HepG2 (cell line): ENCODE measurements around the gene P2RY2. TPM values are rescaled to one million over a fixed set of nuclear protein-coding genes. Genes with fewer than 3 reads are reported as not detected.
A peak's percentile ranks its signal among the peaks of the same experiment; 100 is the strongest.

Experiments
- BHLHE40 ChIP-seq: IDR thresholded peaks from 2 replicates; pipeline ENCODE4 v1.6.1; 2011; ENCODE audit warnings: low read length, improper control_type of control experiment
- CREB1 ChIP-seq, 2 experiments: fragments of 450-650 bp in 1 of 2; IDR thresholded peaks; 2 replicates each; pipeline ENCODE4 v1.6.1; 2016 to 2017; ENCODE audit warnings: control low read depth in 1 of 2, mild to moderate bottlenecking in 1 of 2, missing compliant biosample characterization in 1 of 2, missing genetic modification characterization in 1 of 2
- DR1 ChIP-seq: sonication (generic); formaldehyde crosslinking; IDR thresholded peaks from 2 replicates; pipeline ENCODE4 v1.8.0; 2021; ENCODE audit warnings: mild to moderate bottlenecking, missing genetic modification reagents, inconsistent platforms
- FOXJ3 ChIP-seq: sonication (generic); formaldehyde crosslinking; IDR thresholded peaks from 2 replicates; pipeline ENCODE4 v1.4.0; 2020; ENCODE audit warnings: missing genetic modification reagents, mild to moderate bottlenecking, borderline replicate concordance
- GTF2F1 ChIP-seq: fragments of 150-350 bp; IDR thresholded peaks from 2 replicates; pipeline ENCODE4 v1.6.1; 2014; ENCODE audit warnings: low read length
- HINFP ChIP-seq: sonication (generic); formaldehyde crosslinking; IDR thresholded peaks from 2 replicates; pipeline ENCODE4 v1.4.0; 2020; ENCODE audit warnings: low read depth, mild to moderate bottlenecking, missing genetic modification reagents
- HNRNPLL ChIP-seq: fragments of 200-400 bp; formaldehyde crosslinking; IDR thresholded peaks from 2 replicates; pipeline ENCODE4 v1.6.1; 2017; ENCODE audit warnings: mild to moderate bottlenecking, low read depth, low read length; ENCODE audit not compliant: poor library complexity, severe bottlenecking
- JUN ChIP-seq: sonication (generic); formaldehyde crosslinking; IDR thresholded peaks from 2 replicates; pipeline ENCODE4 v1.4.0; 2020; ENCODE audit warnings: mild to moderate bottlenecking, missing genetic modification reagents
- KMT2B ChIP-seq: IDR thresholded peaks from 2 replicates; pipeline ENCODE4 v1.6.1; 2016; ENCODE audit warnings: missing genetic modification reagents, missing compliant biosample characterization
- MXD1 ChIP-seq: sonication (generic); formaldehyde crosslinking; IDR thresholded peaks from 2 replicates; pipeline ENCODE4 v1.4.0; 2020; ENCODE audit warnings: mild to moderate bottlenecking, missing genetic modification reagents
- PCBP2 ChIP-seq: fragments of 200-400 bp; formaldehyde crosslinking; optimal IDR thresholded peaks from 2 replicates; pipeline ENCODE3; 2018; ENCODE audit warnings: low read length, low read depth; ENCODE audit not compliant: poor library complexity, severe bottlenecking
- POLR2A ChIP-seq, 2 experiments: IDR thresholded peaks; 2 replicates each; pipeline ENCODE4 v1.6.1; 2011; ENCODE audit warnings: low read depth in 2 of 2, low read length in 2 of 2, mild to moderate bottlenecking in 1 of 2, moderate library complexity in 1 of 2; ENCODE audit not compliant: insufficient read depth in 1 of 2
- PRDM15 ChIP-seq: sonication (generic); formaldehyde crosslinking; IDR thresholded peaks from 2 replicates; pipeline ENCODE4 v1.4.0; 2020; ENCODE audit warnings: missing genetic modification reagents
- SIN3B ChIP-seq: fragments of 150-350 bp; IDR thresholded peaks from 2 replicates; pipeline ENCODE4 v1.6.1; 2014; ENCODE audit warnings: low read length
- TEAD2 ChIP-seq: sonication (generic); formaldehyde crosslinking; IDR thresholded peaks from 2 replicates; pipeline ENCODE4 v1.9.0; 2021; ENCODE audit warnings: missing genetic modification reagents
- THAP9 ChIP-seq: sonication (generic); formaldehyde crosslinking; IDR thresholded peaks from 2 replicates; pipeline ENCODE4; 2020; ENCODE audit warnings: missing genetic modification reagents, mild to moderate bottlenecking, borderline replicate concordance
- ZNF12 ChIP-seq: sonication (generic); formaldehyde crosslinking; IDR thresholded peaks from 2 replicates; pipeline ENCODE4 v1.5.0; 2020; ENCODE audit warnings: missing genetic modification reagents
- ZNF292 ChIP-seq: sonication (generic); formaldehyde crosslinking; IDR thresholded peaks from 2 replicates; pipeline ENCODE4 v1.8.1; 2022; ENCODE audit warnings: mild to moderate bottlenecking, low read depth, missing genetic modification reagents, borderline replicate concordance
- ZNF331 ChIP-seq: sonication (generic); formaldehyde crosslinking; IDR thresholded peaks from 2 replicates; pipeline ENCODE4 v1.4.0; 2020; ENCODE audit warnings: missing genetic modification reagents
- ZNF550 ChIP-seq: sonication (generic); formaldehyde crosslinking; IDR thresholded peaks from 2 replicates; pipeline ENCODE4 v1.4.0; 2020; ENCODE audit warnings: mild to moderate bottlenecking, missing genetic modification reagents, borderline replicate concordance
- ZNF567 ChIP-seq: sonication (generic); formaldehyde crosslinking; IDR thresholded peaks from 2 replicates; pipeline ENCODE4 v1.8.1; 2023; ENCODE audit warnings: mild to moderate bottlenecking, missing genetic modification reagents, borderline replicate concordance
- ZNF713 ChIP-seq: sonication (generic); formaldehyde crosslinking; IDR thresholded peaks from 2 replicates; pipeline ENCODE4 v1.4.0; 2020; ENCODE audit warnings: mild to moderate bottlenecking, missing genetic modification reagents
- polyA plus RNA-seq, 8 experiments: library from polyadenylated mRNA; depleted of rRNA in 3 of 8; stranded (reverse) in 7 of 8; unstranded in 1 of 8; fragments of >200 nt; fragmentation: Illumina TruSeq in 4 of 8; extraction: Trizol in 4 of 8; gene quantifications; 2 replicates each; pipeline versions ENCODE4 v1.2.1 to v1.2.3, GENCODE V29; 2011 to 2016; ENCODE audit warnings: low read depth in 4 of 8, missing spikeins in 1 of 8, mixed read lengths in 1 of 8; ENCODE audit not compliant: insufficient read depth in 1 of 8
- total RNA-seq, 5 experiments: library from RNA; depleted of rRNA; stranded (reverse); fragments of >200 nt; fragmentation: Illumina TruSeq; extraction: Trizol; gene quantifications; 2 replicates each; pipeline ENCODE4 v1.2.3, GENCODE V29; 2016; ENCODE audit warnings: low read depth in 1 of 5

The P2RY2 gene
- total and polyA plus RNA-seq, 2 of the 13 experiments (the other 11 are each of a cell fraction or from before 2014, with no cell fraction given) = 0.95 to 3.1 TPM

- TF ChIP-seq THAP9 (CRISPR knock-in tag) (peak; percentile 39; the same call in 1 of the 2 replicates), SIN3B (no peak), HNRNPLL (no peak), PRDM15 (CRISPR knock-in tag) (no peak), HINFP (no peak), PCBP2 (no peak), TEAD2 (no peak), ZNF331 (peak; percentile 49; the same call in 1 of the 2 replicates), ZNF12 (CRISPR knock-in tag) (no peak), MXD1 (CRISPR knock-in tag) (no peak), ZNF567 (CRISPR knock-in tag) (0 out of 2 replicates have a peak, but pooled peaks have one; percentile 68), POLR2A (IDR thresholded peaks at IDR 0.05; ENCODE audit: insufficient read depth in 1 of 2, low read depth in 2 of 2, low read length in 2 of 2) (no peak), ZNF550 (CRISPR knock-in tag) (no peak), DR1 (CRISPR knock-in tag) (no peak), ZNF292 (no peak; the same call in 1 of the 2 replicates), GTF2F1 (no peak), CREB1 (IDR thresholded peaks at IDR 0.05) (no peak), CREB1 (CRISPR knock-in tag; IDR thresholded peaks at IDR 0.05) (no peak), KMT2B (no peak), ZNF713 (CRISPR knock-in tag) (no peak), FOXJ3 (CRISPR knock-in tag) (no peak), JUN (CRISPR knock-in tag) (no peak), BHLHE40 (no peak)
Measured at GRCh38 chr11:73177778-73178539, 40.1 kb upstream of the P2RY2 start (continued).
